ENCODE data around the gene C11orf58. TPM values are rescaled to one million over a fixed set of nuclear protein-coding genes. Genes with fewer than 3 reads are reported as not detected.

The C11orf58 gene
- polyA plus RNA-seq, 1 donor from 2014 or later: 226 TPM

DNA sequence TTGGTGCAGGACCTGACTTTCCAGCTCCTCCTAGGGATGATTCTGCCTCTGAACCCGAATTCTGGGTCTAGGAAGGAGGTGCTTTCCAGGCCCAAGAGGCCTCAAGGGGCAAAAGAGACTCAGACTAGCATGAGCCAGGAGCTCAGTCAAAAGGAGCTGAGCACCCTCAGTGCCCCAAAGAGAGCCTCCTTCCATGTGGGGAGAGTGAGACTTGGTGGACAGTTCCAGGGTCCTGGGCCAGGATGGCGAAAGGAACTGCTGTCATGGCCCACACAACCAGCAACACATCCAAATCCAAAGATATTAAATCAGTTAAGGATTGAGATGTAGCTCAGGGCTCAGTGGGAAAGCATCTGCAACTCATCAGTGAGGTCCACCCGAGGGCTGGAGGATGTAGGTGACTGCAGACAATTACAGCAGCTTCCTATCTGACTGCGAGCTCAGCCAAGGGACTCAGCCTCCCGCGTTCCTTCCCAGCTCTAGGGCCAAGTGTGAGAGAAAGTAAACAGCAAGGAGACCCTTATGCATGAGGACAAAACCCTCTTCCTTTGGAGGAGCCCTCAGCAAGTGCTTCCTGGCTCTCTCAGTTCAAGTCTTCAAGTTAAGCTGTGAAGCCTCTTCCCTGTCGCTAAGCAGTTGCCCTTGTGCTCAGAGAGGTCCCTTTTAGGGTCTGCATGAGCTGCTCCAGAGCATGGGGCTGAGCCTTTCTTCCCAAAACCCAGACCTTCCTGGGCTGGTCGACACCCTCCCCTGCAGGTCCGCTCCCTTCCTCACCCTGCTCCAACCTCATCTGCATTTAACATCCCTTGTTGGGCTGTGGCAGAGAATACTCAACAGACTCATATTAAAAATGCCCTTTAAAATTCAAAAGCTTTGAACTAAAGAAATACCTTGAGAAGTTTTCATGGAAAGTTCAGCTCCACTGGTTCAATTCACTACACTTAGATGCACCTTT is 35.8 kb downstream of the C11orf58 start:
- Histone ChIP-seq H3K27ac (ENCODE audit: low read length) (no peak overlapping the region), H3F3A (ENCODE audit: insufficient read depth, low read length, poor library complexity, severe bottlenecking) (no peaks in the 10 kb centered on the region), H3K36me3 (ENCODE audit: insufficient read depth, low read length) (no peaks in the 10 kb centered on the region), H3K9ac (ENCODE audit: low read length) (no peak overlapping the region), H3K9me2 (ENCODE audit: insufficient read depth, low read length) (no peaks in the 10 kb centered on the region), H3K9me3 (ENCODE audit: low read length) (no peaks in the 10 kb centered on the region), H3K4me3 (ENCODE audit: low read length) (no peak overlapping the region), H3K27me3 (ENCODE audit: insufficient read depth, low read depth, low read length) (no peaks in the 10 kb centered on the region), H4K20me1 (ENCODE audit: insufficient read depth) (no peaks in the 10 kb centered on the region), H3K4me2 (ENCODE audit: low read length) (no peak overlapping the region), H2AFZ (ENCODE audit: low read depth, low read length) (no peak overlapping the region), H3K79me2 (replicated peaks; ENCODE audit: insufficient read depth, low read length) (no peaks in the 10 kb centered on the region)
- TF ChIP-seq CTCF (IDR thresholded peaks at IDR 0.05; ENCODE audit: poor library complexity, severe bottlenecking): no peak
- no peak for TF ChIP-seq REST (IDR thresholded peaks at IDR 0.05; ENCODE audit: borderline replicate concordance)
- no peak for TF ChIP-seq TAF1 (IDR thresholded peaks at IDR 0.05; ENCODE audit: low read depth)
- no peak for TF ChIP-seq MXI1 (conservative IDR thresholded peaks at IDR 0.05; ENCODE audit: poor library complexity, severe bottlenecking)
- TF ChIP-seq POLR2AphosphoS5 (IDR thresholded peaks at IDR 0.05): no peak
- no peak for TF ChIP-seq EP300 (conservative IDR thresholded peaks at IDR 0.05; ENCODE audit: poor library complexity, severe bottlenecking)
- no peak for TF ChIP-seq EZH2 (IDR thresholded peaks at IDR 0.05; ENCODE audit: borderline replicate concordance, insufficient read depth, low read length, poor library complexity, severe bottlenecking)
- no peak for TF ChIP-seq RAD21 (conservative IDR thresholded peaks at IDR 0.05)
- TF ChIP-seq SMC3 (conservative IDR thresholded peaks at IDR 0.05; ENCODE audit: poor library complexity): no peak

DNA sequence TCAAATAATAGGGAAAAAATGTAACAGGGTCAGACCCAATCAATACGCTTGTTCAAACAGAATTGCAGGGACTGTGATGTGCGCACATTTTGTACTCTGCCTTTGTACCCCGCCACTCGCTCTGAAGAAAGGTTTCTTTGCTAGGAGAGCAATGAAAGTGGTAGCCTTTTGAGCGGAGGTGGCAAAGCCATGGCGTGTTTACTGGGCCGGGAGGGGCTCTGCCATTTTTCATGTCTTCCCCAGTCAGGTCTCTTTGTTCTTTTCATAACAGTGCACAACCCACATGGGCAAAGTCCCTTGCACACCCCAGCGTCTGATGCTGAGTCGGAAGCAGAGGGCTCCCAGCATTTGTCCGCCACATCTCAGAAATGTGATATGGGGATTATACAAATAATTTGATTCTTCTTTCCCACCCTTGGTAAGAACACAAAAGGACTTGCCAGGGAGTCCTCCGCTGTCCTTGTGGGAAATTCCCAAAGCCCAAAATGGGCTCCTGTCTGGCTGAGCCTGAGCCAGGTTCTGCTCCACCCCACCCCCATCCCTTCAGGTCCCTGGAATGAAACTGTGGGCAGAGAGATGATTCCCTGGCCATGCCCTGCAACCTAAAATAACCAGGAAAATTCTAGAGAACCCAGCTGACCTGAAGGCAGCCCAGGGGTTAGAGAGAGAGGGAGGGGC is 36.6 kb downstream of the C11orf58 start:
- Histone ChIP-seq H3K9ac (ENCODE audit: low read length) (no peak overlapping the region), H3K79me2 (replicated peaks; ENCODE audit: insufficient read depth, low read length) (no peaks in the 10 kb centered on the region), H3K27me3 (ENCODE audit: insufficient read depth, low read depth, low read length) (no peaks in the 10 kb centered on the region), H3K4me2 (ENCODE audit: low read length) (no peak overlapping the region), H3K9me2 (ENCODE audit: insufficient read depth, low read length) (no peaks in the 10 kb centered on the region), H4K20me1 (ENCODE audit: insufficient read depth) (no peaks in the 10 kb centered on the region), H3K27ac (ENCODE audit: low read length) (no peak overlapping the region), H2AFZ (ENCODE audit: low read depth, low read length) (no peak overlapping the region), H3K36me3 (ENCODE audit: insufficient read depth, low read length) (no peaks in the 10 kb centered on the region), H3K4me3 (ENCODE audit: low read length) (no peak overlapping the region), H3F3A (ENCODE audit: insufficient read depth, low read length, poor library complexity, severe bottlenecking) (no peaks in the 10 kb centered on the region), H3K9me3 (ENCODE audit: low read length) (no peaks in the 10 kb centered on the region)
- no peak for TF ChIP-seq CTCF (IDR thresholded peaks at IDR 0.05; ENCODE audit: poor library complexity, severe bottlenecking)
- TF ChIP-seq POLR2AphosphoS5 (IDR thresholded peaks at IDR 0.05): no peak
- TF ChIP-seq SMC3 (conservative IDR thresholded peaks at IDR 0.05; ENCODE audit: poor library complexity): no peak
- no peak for TF ChIP-seq REST (IDR thresholded peaks at IDR 0.05; ENCODE audit: borderline replicate concordance)
- no peak for TF ChIP-seq RAD21 (conservative IDR thresholded peaks at IDR 0.05)
- TF ChIP-seq MXI1 (conservative IDR thresholded peaks at IDR 0.05; ENCODE audit: poor library complexity, severe bottlenecking): no peak
- no peak for TF ChIP-seq EP300 (conservative IDR thresholded peaks at IDR 0.05; ENCODE audit: poor library complexity, severe bottlenecking)
- TF ChIP-seq TAF1 (IDR thresholded peaks at IDR 0.05; ENCODE audit: low read depth): no peak
- no peak for TF ChIP-seq EZH2 (IDR thresholded peaks at IDR 0.05; ENCODE audit: borderline replicate concordance, insufficient read depth, low read length, poor library complexity, severe bottlenecking)
